ENCODE results near the gene TARBP2.

Gene TARBP2, protein sequence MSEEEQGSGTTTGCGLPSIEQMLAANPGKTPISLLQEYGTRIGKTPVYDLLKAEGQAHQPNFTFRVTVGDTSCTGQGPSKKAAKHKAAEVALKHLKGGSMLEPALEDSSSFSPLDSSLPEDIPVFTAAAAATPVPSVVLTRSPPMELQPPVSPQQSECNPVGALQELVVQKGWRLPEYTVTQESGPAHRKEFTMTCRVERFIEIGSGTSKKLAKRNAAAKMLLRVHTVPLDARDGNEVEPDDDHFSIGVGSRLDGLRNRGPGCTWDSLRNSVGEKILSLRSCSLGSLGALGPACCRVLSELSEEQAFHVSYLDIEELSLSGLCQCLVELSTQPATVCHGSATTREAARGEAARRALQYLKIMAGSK

DNA sequence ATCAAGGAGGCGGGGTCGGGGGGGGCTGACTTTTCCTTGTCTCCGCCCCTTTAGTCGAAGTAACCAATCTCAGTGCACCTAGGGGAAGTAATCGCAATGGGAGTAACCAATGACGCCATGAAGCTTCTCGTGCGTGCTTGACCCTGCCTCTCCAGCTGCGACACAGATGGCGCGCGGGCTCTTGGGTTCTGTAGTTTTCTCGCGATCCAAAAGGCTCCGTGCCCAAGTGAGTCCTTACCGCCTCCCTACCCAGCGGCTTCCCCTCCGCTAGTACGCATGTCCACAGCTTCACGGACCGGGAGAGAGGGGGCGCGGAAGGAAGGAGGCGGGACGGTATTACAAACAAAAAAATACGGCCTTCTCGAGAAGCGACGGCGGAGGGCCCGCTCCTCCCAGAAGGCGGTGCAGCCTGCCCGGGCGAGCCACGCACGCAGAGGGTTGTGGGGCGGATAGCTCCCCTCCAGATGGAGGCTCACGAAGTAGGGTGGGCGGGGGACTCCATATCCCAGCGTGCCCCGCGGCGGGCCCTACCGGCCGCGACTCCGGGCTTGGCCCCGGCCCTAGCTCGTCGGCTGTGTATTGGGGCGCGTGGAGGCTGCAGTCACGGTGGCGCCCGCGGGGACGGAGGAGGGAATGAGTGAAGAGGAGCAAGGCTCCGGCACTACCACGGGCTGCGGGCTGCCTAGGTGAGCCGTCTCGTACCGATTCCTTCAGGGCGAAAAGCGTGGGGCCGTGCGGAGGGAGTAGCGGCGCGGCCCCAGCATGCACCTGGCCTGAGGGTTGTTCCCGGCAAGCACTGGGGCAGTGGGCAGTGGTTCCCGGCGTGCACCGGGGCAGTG, at the start of gene TARBP2:
Gene TARBP2 (plus strand): TSS at position 508 of the 839 bp plus-strand sequence. CDS start 126 bp downstream, at position 634.
- peak; percentile 99 for DNase-seq (ENCODE audit: low spot score)

DNA sequence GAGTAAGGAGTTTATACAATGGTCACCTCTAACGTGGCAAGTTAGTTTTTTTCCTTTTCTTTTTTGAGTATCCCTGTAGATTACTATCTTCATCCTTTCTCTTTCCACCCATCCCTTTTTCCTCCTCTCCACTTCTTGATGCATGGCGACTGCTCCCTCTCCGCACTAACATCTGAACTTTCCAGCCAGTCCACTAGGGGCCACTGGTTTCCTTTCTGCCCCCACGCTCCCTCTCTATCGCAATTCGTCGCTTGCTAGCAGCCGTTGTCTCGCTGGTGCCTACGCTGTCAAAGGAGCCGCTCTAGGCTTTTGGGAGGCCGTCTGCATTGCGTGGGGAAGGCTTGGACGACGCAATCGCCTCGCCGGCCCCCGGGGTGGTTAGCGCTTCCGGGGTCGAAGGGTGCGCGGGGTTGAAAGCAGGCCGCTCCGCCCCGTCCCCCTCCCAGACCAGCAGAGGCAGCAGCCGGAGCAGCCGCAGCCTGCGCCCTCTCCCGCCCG, 49.4 kb upstream of the TARBP2 start, which contains the start of gene PCBP2:
Gene PCBP2 (plus strand): TSS at position 442 of the 498 bp plus-strand sequence. CDS start 2,699 bp downstream, outside the sequence.
- DNase-seq (ENCODE audit: low spot score), result peak; percentile 98

DNA sequence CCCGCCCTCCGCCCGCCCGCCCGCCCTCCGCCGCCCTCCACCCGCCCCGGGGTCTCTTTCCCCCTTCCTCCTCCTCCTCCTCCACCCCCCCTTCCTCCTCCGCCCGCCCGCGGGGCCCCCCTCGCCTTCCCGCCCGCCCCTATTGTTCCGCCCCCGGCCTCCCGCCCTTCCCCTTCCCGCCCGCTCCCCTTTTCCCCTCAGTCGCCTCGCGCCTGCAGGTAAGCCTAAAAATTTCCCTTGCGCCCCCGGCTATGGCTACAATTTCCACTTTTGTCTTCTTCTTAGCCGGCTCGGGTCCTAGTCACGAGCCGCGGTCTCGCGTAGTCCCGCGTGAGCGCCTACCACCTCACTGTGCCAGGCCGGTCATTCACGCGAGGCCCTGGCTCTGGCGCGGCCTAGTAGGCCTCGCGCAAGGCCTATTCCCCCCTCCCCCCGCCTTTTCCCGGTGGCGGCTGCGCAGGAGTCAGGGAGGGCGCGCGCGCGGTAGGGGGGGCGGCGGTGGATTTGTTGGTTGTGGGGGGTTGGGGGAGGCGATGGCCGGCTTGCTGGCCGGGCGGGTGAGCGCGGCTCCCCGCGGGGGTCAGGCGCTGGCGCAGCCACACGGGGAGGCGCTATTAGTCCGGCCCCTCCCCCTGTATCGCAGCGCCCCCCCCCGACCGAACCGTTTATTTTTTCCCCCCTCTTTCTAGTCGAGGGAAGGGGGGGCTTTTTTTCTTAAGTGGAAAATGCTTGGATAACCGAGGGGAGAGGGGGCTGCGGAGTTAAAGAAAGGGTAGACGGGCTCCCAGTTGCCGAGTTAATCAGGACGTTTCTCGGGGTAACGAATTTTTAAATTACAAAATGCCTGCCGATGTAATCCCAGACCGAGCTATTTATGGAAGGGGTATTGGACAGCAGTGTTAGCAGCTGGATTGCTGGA, 48.7 kb upstream of the TARBP2 start:
- peak; percentile 79 for DNase-seq (ENCODE audit: low spot score)

DNA sequence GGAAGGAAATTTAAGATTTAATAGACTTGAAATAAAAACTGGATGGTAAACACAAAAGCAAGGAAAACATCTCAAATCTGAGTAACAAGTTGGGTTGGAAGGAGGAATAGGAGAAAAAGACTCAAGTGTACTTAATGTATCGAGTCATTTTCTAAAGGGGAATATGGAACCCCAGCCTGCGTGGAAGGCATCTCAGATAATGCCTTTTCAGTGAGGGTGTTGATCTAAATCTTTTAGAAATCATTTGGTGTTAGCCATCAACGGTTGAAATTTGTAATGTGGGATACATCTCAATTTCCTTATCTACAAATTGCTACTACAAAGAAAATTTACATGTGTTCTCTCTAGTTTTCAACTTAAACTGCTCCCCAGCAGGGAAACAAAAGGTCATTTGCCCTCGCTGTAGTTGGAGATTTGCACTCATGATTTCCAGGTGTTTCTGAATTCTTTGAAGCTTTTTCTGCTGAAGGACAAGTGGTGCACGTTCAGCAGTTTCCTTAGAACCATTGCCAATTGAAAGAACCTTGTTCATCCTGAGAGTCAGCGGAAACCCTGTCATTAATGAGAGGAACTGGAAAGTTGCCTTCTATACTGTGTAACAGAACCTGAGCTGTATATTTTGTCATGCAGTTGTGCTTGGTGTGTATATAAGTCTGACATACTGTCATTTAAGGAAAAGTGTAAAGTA, 47.0 kb upstream of the TARBP2 start:
- DNase-seq (ENCODE audit: low spot score), result no peak

DNA sequence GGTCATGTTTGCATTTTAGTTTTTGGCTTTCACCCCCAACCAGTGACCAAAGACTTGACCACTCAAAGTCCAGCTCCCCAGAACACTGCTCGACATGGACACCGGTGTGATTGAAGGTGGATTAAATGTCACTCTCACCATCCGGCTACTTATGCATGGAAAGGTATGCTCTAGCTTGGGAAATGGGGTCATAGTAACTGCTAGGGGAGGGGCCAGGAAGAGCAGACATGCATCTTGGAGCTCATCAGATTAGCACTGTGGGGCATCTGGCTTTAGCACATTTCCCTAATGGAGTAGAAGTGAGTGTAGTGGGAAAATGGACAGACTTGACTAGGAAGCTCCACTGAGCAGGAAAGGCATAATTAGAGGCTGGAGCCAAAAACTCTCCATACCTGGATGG, 46.4 kb upstream of the TARBP2 start:
- DNase-seq (ENCODE audit: low spot score), result no peak

DNA sequence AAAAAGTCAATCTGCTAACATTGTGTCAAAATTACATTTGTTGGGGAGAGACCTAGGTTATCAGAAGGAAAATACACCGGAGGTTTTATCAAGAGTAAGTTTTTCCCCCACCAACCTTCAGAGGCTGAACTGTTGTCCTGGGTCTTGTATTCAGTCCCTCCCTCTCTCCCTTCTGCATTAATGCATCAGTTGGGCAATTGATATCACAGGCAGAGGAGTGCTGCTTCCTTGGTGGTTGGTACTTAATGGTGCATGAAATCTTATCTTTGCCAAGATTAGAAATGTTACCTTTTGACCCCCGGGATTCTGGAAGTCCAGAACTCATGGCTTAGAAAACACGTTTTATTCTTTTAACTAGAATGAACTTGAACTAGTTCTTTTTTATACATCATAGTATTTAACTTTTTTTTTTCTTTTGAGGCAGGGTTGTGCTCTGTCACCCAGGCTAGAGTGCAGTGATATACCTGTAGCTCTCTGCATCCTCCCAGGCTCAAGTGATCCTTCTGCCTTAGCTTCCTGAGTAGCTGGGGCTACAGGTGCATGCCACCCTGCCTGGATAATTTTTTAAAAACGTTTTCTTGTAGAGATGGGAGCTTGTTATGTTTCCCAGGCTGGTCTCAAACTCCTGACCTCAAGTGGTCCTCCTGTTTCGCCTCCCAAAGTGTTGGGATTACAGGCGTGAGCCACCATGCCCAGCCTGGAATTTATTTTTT, 44.3 kb upstream of the TARBP2 start:
- DNase-seq (ENCODE audit: low spot score), result no peak

DNA sequence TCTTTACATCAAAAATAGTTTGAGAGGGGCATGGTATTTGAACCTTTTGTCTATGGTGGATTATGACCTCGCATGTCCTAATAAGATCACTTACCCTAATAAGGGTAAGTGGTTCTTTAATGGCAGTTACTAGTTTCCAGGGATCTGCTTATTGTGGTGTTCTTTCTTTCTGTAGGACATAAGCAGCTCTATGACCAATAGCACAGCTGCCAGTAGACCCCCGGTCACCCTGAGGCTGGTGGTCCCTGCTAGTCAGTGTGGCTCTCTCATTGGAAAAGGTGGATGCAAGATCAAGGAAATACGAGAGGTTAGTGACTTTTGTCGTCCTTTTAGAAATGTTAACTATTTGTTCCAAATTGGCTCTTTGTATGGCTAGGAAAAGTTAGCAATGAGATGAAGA, 42.0 kb upstream of the TARBP2 start:
- DNase-seq (ENCODE audit: low spot score), result no peak

DNA sequence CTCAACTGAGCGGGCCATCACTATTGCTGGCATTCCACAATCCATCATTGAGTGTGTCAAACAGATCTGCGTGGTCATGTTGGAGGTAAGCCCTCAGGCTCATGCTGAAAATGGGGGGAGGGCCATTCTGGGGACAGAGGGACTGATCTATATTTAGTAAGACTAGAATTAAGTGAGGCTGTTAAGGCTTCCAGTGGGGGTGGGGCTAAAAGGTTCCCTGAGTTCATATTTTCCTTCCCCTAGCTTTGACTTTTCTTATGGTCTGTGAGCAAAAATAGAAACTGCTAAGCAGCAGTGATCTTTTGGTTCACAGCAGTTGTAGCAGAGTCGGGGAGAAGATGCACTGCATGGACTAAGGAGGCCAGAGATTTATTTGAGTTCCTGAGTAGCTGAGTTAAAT, 40.0 kb upstream of the TARBP2 start:
- no peak for DNase-seq (ENCODE audit: low spot score)

DNA sequence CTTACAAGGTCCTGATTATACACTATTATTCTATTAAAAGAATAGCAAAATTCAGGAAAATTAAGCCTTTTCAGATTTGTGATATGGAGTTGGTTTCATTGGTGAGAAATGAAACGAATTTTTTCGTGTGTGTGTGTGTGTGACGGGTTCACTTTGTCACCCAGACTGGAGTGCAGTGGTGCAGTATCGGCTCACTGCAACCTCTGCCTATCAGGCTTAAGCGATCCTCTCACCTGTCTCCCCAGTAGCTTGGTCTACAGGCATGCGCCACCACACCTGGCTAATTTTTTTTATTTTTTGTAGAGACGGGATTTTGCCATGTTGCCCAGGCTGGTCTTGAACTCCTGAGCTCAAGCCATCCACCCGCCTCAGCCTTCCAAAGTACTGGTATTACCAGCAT, 39.5 kb upstream of the TARBP2 start:
- no peak for DNase-seq (ENCODE audit: low spot score)

DNA sequence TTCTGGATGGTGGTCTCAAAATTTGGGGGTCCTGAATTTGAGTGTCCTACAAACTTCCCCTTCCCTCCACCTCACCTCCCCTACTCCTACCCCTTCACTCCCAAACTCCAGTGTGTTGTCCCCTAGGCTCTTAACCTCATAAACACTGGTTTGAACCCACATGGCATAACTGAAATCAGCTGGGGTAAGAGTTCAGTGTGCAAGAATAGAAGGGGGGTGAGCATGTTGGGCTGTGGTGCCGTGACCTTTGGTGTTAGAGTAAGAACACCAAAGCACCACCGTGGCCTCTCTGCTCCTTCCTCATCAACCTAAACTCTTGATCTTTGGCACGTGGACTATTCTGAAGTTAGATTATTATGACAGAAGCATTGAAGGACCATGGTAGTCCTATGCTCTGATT, 38.1 kb upstream of the TARBP2 start:
- no peak for DNase-seq (ENCODE audit: low spot score)

DNA sequence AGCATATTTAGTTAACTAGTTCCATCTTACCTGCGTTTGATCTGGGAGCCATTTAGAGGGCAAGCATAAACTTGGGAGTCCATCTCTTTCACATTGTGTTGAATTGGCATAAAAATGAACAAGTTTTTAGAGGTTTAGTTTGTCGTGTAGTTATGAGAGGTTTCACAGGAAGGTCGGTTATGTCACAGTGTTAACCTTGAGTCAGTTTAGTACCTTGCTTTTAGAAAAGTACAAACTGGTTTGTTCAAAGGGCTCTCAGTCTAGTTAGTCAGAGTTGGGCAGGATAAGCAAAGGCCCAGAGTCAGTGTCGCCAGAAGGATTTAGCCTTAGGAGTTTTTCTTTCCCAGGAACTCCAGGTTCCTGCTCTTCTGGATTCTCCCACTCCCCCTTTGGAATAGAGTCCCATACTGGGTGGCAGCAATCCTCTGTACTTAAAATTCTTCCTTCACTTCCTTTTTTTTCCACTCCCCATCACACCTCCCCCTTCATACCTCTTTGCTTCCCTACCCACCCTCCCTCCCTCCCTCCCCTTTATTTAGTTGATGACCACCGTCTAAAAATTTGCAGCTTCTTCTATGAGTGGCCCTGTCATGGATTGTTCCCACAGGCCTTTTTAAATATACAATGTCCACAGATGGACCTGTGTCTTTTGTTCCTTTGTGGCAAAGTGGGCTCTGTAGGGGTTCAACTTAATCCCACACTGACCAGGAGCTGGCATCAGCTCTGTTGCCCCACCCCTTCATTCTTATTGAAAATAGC, 37.1 kb upstream of the TARBP2 start:
- no peak for DNase-seq (ENCODE audit: low spot score)

DNA sequence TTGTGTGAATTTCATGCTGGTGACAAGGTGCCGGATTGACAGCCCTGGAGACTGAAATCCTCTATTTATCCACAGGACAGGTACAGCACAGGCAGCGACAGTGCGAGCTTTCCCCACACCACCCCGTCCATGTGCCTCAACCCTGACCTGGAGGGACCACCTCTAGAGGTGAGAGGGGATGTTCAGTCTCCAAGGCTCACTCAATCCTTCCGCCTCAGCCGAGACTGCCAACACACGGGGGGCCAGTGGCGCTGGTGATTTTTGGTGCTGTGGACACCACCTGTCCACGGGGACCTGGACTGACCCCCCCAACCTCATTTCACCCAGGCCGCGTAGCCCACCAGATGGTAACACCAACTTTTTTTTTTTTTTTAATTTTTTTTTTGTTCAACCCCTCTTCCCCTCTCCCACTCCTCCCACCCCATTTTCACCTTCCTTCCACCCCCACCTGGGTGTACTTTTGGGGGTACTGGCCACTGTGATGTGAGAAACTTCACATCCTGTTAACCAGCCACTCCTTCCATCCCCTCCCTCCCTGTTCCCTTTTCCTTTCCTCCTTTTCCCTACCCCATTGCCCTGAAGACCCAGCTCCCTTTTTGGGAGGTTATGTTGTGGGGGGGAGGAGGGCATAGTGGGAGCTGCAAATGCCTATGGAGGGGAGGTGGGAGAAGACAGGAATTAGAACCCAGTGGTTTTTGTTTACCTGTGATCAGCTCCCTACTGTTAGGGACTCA, 36.2 kb upstream of the TARBP2 start:
- no peak for DNase-seq (ENCODE audit: low spot score)

DNA sequence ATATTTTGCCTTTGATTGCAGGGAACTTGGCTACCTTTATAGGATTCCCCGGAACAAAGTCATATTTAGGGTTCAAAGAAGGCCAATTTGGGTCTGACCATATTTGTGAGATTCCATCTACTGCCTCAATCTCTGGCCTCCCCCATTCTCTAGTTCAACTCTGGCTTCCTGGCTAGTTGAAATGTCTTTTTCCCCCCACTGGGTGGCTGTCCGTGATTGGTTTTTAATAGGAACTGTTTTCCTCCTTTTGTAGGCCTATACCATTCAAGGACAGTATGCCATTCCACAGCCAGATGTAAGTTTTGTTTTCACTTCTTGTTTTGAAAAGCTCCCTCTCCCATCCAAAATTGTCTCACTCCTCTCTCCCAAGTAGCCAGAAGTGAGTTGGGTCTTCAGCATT, 35.4 kb upstream of the TARBP2 start:
- DNase-seq (ENCODE audit: low spot score), result no peak

DNA sequence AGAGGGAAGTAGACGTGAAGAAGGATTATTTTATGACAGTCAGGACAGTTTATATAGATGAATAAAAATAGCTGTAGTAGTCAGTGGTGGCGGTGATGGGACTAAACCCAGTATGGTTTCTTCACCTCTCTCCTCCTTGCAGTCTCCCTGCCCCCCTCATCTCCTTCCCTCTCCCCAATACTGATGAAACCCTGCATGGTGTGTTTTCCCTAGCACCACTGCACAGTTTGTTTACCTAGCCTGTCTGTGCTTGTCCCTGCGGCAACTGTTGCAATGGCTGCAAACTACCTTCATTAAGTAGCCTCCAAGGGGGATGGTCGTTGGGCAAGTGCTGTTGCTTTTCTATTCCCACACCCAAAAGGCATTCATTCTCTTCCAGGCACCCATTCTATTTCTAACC, 34.4 kb upstream of the TARBP2 start:
- no peak for DNase-seq (ENCODE audit: low spot score)

DNA sequence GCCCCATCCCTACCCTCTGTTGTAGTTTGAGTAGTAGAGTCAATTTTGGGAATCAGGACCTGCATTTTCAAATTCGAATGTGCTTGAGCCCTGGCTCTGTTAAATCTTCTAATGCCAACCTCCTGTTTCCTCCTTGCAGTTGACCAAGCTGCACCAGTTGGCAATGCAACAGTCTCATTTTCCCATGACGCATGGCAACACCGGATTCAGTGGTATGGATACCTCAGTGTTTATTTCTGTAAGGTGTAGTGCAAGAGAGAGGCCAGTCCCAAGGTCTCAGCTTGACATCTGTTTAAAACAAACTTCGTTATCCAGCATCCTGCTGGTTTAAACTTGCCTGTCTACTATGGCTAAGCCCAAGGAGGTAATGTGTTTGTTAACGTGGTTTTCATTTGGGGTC, 34.0 kb upstream of the TARBP2 start:
- DNase-seq (ENCODE audit: low spot score), result no peak

DNA sequence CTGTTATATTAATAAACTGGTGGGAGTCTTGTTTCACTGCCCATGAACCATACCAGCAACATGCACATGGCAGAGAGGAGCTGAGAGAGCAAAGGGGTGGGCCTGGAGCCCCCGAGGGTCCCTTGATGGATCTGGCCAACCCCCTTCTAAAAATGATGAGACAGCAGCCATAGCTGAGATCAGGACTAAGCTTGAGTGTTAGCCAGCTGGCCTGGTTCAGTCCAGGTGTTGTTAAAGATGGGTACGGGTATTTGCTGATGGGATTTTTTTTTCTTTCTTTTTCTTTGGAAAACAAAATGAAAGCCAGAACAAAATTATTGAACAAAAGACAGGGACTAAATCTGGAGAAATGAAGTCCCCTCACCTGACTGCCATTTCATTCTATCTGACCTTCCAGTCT, 33.2 kb upstream of the TARBP2 start:
- DNase-seq (ENCODE audit: low spot score), result no peak

DNA sequence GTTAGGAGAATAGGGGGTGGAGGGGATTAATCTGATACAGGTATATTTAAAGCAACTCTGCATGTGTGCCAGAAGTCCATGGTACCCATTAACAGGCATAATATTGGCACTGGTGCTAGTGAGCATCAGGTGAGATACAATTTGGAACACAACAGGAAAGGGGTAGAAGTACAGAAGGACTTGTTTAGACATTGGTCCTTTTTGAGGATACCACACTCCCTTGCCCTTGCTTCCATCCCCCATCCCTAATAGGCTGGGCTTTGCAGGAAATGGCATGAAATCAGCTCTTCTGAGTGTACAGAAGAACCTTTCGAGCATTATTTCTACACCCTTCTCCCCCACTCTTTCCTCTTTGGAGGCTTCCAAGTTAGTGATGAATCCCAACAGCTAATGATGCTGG, 32.8 kb upstream of the TARBP2 start:
- DNase-seq (ENCODE audit: low spot score), result no peak

DNA sequence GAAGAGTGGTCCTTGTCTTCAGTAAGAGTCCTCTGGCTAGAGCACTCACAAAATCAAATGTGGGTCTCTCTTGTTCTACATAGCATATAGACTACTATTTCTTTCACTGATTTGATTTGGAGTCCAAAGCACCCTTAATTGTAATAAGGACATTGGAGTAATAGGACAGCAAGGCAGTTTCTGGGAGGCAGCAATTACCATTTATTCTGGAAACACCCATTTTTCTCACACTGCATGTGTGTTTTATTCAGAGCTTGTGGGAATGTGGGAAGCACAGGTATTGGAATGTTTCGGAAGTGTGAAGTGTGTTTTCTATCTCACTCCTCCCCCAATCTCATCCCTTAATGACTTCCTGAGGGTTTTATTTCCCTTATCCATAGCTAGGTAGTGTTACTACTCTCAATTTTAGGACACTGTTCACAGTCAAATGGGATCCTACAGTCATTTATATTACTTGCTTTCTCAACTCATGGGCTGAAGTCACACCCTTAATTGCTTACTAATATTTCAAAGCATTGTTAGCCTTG, 29.0 kb upstream of the TARBP2 start:
- no peak for DNase-seq (ENCODE audit: low spot score)

DNA sequence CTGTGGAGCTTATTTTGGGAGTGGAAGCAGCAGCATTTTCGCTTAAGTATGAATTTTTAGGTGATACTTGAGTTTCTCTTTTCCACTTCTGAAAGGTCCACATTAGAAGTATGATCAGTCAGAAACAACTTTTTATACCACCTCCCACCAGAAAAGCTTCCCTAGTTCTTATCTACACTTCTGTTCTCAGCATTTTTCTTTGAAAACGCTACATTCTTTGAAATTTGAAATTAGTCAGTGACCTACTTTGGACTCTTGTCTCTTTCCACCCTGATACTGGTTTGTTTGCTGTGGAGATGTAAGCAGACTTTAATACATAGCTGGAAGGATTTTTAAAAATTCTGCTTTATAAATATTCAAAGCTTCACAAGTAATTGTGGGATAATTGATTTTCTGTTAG, 27.0 kb upstream of the TARBP2 start:
- peak; percentile 34 for DNase-seq (ENCODE audit: low spot score)

Data from CD4-positive, alpha-beta T cell treated with Interleukin-15 for 4 hours (primary cell).